GM12865 (cell line): ENCODE results near the gene PRDM16.
A peak's percentile ranks its signal among the peaks of the same experiment; 100 is the strongest.
"Not testable (repeated sequence)": the region's sequence is repeated elsewhere in the genome, so short reads cannot be mapped to it uniquely, and the experiment has no call there.

ENCODE experiments used
- DNase-seq: peaks from one replicate; pipeline ENCODE4 v3.0.0; 2010; ENCODE audit warnings: low read depth
- H3K4me3 ChIP-seq: 2 replicates; pipeline ENCODE4 v1.5.1; 2011; ENCODE audit warnings: mild to moderate bottlenecking, low read depth, low read length, control low read depth
- CTCF ChIP-seq: IDR thresholded peaks from 2 replicates; pipeline ENCODE4 v1.5.1; 2011; ENCODE audit warnings: low read length, control low read depth, low read depth, inconsistent platforms; ENCODE audit not compliant: insufficient read depth; ENCODE audit errors: missing control alignments

The PRDM16 gene

GRCh38 chr1:3281735-3282134 lies 212.7 kb downstream of the PRDM16 start:
- no peak for DNase-seq
- no peak for TF ChIP-seq CTCF
- no peak overlapping the region for H3K4me3 ChIP-seq

- TF ChIP-seq CTCF, result no peak
- no peak for DNase-seq
- no peak overlapping the region for H3K4me3 ChIP-seq
Observed at GRCh38 chr1:3282186-3282585, 213.2 kb downstream of the PRDM16 start.

GRCh38 chr1:3282656-3283430 lies 213.8 kb downstream of the PRDM16 start:
- no peak for TF ChIP-seq CTCF
- DNase-seq, result no peak
- no peak overlapping the region for H3K4me3 ChIP-seq

- DNase-seq, result no peak
- H3K4me3 ChIP-seq, result no peak overlapping the region
Observed at GRCh38 chr1:3283849-3284248, 214.8 kb downstream of the PRDM16 start.

GRCh38 chr1:3284691-3285090 lies 215.7 kb downstream of the PRDM16 start:
- H3K4me3 ChIP-seq, result no peak overlapping the region
- TF ChIP-seq CTCF, result no peak
- DNase-seq, result no peak

More at GRCh38 chr1:3283849-3284248, 214.8 kb downstream of the PRDM16 start:
- TF ChIP-seq CTCF, result peak; percentile 13

- no peak for DNase-seq
- H3K4me3 ChIP-seq, result no peak overlapping the region
- TF ChIP-seq CTCF, result no peak
Observed at GRCh38 chr1:3285106-3285740, 216.2 kb downstream of the PRDM16 start.

GRCh38 chr1:3287095-3287494 lies 218.1 kb downstream of the PRDM16 start:
- not testable (repeated sequence) for H3K4me3 ChIP-seq, DNase-seq
